Body of pancreas (tissue), 4 donors: ENCODE data around the gene BACH1.

Source experiments
- CTCF ChIP-seq, 7 experiments: fragments of 450-650 bp in 4 of 7; fragments of 200-600 bp in 3 of 7; sonication (generic) in 3 of 7; IDR thresholded peaks; one replicate each; pipeline ENCODE4 v1.5.1; 2016 to 2019; ENCODE audit warnings: antibody characterized with exemption in 7 of 7
- POLR2A ChIP-seq, 3 donors: fragments of 450-650 bp; IDR thresholded peaks; one replicate each; pipeline ENCODE4 v1.6.1; 2016; ENCODE audit warnings: antibody characterized with exemption in 3 of 3, mild to moderate bottlenecking in 2 of 3

GRCh38 chr21:29303288-29303687 is 4.6 kb downstream of the BACH1 start:
- no peak for TF ChIP-seq POLR2A (IDR thresholded peaks at IDR 0.05)
- no peak for TF ChIP-seq CTCF (IDR thresholded peaks at IDR 0.05)
